Measurements from ENCODE around the gene TMEM181. TPM values are rescaled to one million over a fixed set of nuclear protein-coding genes. Genes with fewer than 3 reads are reported as not detected.
A peak's percentile ranks its signal among the peaks of the same experiment; 100 is the strongest.

Gene TMEM181
- total and polyA plus RNA-seq, 2 experiments from 2014 or later: 11.9 to 25.2 TPM

DNA sequence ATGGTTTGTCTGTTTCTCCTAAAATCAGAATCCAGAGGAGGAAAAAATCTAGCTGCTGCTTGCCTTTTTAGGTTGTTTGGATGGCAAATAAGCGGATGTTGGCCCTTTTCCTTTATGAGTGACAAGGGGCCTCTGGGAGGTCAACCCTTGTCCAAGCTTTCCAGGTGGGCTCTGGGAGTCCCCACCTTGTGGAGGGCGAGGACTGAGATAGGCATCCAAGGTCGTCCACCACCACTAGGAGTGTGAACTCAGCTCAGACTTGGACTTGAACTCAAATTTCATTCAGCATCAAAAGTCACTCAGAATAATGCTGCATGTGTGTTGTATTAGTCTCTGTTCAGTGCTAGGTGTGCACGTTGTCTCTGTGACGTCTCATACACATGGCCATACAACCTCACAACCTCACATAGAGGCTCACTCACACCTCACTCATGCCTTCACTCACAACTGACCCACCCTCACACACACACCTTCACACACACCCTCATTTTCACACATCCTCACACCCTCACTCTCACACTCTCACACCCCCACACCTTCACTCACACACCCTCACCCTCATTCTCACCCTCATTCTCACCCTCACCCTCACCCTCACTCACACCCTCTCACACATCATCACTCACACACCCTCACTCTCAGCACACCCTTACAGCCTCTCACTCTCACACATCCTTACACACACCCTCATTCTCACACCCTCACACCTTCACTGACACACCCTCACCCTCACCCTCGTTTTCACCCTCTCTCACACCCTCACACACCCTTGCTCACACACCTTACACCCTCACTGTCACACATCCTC lies 66.7 kb downstream of the TMEM181 start (continued):
- TF ChIP-seq, protein P1, sequence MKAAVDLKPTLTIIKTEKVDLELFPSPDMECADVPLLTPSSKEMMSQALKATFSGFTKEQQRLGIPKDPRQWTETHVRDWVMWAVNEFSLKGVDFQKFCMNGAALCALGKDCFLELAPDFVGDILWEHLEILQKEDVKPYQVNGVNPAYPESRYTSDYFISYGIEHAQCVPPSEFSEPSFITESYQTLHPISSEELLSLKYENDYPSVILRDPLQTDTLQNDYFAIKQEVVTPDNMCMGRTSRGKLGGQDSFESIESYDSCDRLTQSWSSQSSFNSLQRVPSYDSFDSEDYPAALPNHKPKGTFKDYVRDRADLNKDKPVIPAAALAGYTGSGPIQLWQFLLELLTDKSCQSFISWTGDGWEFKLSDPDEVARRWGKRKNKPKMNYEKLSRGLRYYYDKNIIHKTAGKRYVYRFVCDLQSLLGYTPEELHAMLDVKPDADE (IDR thresholded peaks at IDR 0.05): no peak
- TF ChIP-seq ZNF114 (CRISPR knock-in tag; IDR thresholded peaks at IDR 0.05) (no peak), ZNF331 (CRISPR knock-in tag; IDR thresholded peaks at IDR 0.05; ENCODE audit: low read depth) (no peak), EZH2 (IDR thresholded peaks at IDR 0.05; ENCODE audit: low read depth, unreplicated experiment) (no peak), NANOG (IDR thresholded peaks at IDR 0.05; ENCODE audit: borderline replicate concordance) (no peak), CREB1 (CRISPR knock-in tag; IDR thresholded peaks at IDR 0.05; ENCODE audit: low read depth) (no peak), STAT1 (IDR thresholded peaks at IDR 0.05; ENCODE audit: unreplicated experiment) (no peak), JUNB (IDR thresholded peaks at IDR 0.05; ENCODE audit: unreplicated experiment) (no peak)
- TF ChIP-seq, protein P2, sequence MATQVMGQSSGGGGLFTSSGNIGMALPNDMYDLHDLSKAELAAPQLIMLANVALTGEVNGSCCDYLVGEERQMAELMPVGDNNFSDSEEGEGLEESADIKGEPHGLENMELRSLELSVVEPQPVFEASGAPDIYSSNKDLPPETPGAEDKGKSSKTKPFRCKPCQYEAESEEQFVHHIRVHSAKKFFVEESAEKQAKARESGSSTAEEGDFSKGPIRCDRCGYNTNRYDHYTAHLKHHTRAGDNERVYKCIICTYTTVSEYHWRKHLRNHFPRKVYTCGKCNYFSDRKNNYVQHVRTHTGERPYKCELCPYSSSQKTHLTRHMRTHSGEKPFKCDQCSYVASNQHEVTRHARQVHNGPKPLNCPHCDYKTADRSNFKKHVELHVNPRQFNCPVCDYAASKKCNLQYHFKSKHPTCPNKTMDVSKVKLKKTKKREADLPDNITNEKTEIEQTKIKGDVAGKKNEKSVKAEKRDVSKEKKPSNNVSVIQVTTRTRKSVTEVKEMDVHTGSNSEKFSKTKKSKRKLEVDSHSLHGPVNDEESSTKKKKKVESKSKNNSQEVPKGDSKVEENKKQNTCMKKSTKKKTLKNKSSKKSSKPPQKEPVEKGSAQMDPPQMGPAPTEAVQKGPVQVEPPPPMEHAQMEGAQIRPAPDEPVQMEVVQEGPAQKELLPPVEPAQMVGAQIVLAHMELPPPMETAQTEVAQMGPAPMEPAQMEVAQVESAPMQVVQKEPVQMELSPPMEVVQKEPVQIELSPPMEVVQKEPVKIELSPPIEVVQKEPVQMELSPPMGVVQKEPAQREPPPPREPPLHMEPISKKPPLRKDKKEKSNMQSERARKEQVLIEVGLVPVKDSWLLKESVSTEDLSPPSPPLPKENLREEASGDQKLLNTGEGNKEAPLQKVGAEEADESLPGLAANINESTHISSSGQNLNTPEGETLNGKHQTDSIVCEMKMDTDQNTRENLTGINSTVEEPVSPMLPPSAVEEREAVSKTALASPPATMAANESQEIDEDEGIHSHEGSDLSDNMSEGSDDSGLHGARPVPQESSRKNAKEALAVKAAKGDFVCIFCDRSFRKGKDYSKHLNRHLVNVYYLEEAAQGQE (IDR thresholded peaks at IDR 0.05; ENCODE audit: unreplicated experiment): no peak

DNA sequence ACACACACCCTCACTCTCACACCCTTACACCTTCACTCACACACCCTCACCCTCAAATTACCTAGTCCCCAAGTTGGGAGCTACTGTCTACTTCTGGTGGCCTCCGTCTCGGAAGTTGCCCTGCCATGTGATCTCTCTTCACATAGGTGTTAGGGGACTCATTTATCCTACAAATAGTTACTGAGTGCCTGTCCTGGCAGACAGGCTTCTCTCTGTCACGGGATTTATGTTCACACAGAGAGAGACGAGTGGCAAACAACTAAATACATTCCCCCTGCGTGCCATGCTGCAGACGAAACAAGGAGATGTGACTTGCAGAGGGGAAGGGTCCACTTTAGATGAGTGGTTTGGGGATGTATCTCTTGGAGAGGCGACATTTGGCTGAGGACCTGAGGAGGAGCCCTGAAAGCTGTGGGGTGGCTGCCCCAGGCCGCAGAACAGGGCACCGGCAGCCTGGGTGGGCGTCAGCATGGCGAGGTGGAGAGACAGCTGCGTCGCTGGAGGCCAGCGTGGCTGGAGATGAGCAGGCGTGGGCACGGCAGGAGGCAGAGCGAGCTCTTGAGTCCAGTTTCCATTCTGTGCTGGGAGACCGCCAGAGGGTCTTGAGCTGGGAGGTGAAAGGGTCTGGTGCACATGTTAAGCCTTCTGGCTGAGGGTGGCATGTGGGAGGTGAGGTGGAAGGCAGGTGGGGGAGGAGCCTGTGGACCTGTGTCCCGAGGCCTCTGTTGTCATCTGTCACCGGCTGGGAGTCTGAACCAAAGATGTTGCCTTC lies 67.5 kb downstream of the TMEM181 start:
- ATAC-seq (no peak), DNase-seq (ENCODE audit: low spot score) (no peak)
- H3K4me3 Mint-ChIP-seq: no peak overlapping the region
- TF ChIP-seq POLR2AphosphoS5 (IDR thresholded peaks at IDR 0.05; ENCODE audit: low read depth) (no peak), ZNF114 (CRISPR knock-in tag; IDR thresholded peaks at IDR 0.05) (no peak), JUNB (IDR thresholded peaks at IDR 0.05; ENCODE audit: unreplicated experiment) (no peak)
- TF ChIP-seq, protein P3, sequence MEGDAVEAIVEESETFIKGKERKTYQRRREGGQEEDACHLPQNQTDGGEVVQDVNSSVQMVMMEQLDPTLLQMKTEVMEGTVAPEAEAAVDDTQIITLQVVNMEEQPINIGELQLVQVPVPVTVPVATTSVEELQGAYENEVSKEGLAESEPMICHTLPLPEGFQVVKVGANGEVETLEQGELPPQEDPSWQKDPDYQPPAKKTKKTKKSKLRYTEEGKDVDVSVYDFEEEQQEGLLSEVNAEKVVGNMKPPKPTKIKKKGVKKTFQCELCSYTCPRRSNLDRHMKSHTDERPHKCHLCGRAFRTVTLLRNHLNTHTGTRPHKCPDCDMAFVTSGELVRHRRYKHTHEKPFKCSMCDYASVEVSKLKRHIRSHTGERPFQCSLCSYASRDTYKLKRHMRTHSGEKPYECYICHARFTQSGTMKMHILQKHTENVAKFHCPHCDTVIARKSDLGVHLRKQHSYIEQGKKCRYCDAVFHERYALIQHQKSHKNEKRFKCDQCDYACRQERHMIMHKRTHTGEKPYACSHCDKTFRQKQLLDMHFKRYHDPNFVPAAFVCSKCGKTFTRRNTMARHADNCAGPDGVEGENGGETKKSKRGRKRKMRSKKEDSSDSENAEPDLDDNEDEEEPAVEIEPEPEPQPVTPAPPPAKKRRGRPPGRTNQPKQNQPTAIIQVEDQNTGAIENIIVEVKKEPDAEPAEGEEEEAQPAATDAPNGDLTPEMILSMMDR (conservative IDR thresholded peaks at IDR 0.05; ENCODE audit: low read depth in 2 of 2): no peak

More for the DNA sequence above, 67.5 kb downstream of the TMEM181 start:
- H3K4me1 Mint-ChIP-seq: peaks cover 23% of the 10 kb centered on the region
- Histone ChIP-seq H3K4me2 (no peak overlapping the region), H2AFZ (no peak overlapping the region), H3K4me1 (ENCODE audit: insufficient read depth) (no peaks in the 10 kb centered on the region), H4K20me1 (replicated peaks; ENCODE audit: insufficient read depth) (peaks cover 10% of the 10 kb centered on the region), H3K27me3 (ENCODE audit: insufficient read depth) (no peaks in the 10 kb centered on the region), H3K27ac (ENCODE audit: low read depth) (no peak overlapping the region), H3K9me2 (ENCODE audit: insufficient read depth) (no peaks in the 10 kb centered on the region), H3K4me3 (no peak overlapping the region), H3K79me2 (replicated peaks; ENCODE audit: insufficient read depth) (no peaks in the 10 kb centered on the region), H3F3A (replicated peaks; ENCODE audit: low read depth) (no peaks in the 10 kb centered on the region), H3K36me3 (ENCODE audit: insufficient read depth) (peaks cover 10% of the 10 kb centered on the region; the same call in 1 of the 2 replicates)
- peak overlapping the region; percentile 57; the same call in 1 of the 2 replicates for H3K27ac Mint-ChIP-seq
- H3K9me3 Mint-ChIP-seq: no peaks in the 10 kb centered on the region
- peaks cover 23% of the 10 kb centered on the region for H3K27me3 Mint-ChIP-seq (ENCODE audit: insufficient read depth, low read depth, poor library complexity)
- peaks cover 64% of the 10 kb centered on the region for H3K36me3 Mint-ChIP-seq (ENCODE audit: low read depth)

Data from GM23338 (cell line).